ENCODE data around the gene ACBD6. TPM values are rescaled to one million over a fixed set of nuclear protein-coding genes. Genes with fewer than 3 reads are reported as not detected.

Gene ACBD6
- total and polyA plus RNA-seq, 10 of the 15 experiments (the other 5 are each of a cell fraction or from before 2014, with no cell fraction given): 15.0 to 67.3 (median 55.0) TPM

DNA sequence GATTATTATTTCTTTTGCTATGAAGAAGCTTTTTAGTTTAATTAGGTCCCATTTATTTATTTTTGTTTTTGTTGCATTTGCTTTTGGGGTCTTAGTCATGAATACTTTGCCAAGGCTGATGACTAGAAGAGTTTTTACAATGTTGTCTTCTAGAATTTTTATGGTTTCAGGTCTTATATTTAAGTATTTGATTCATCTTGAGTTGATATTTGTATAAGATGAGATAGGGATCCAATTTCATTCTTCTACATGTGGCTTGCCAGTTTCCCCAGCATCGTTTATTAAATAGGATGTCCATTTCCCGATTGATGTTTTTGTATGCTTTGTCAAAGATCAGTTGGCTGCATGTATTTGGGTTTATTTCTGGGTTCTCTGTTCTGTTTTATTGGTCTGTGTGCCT lies 8.5 kb upstream of the ACBD6 start (continued):
- TF ChIP-seq, protein P1, sequence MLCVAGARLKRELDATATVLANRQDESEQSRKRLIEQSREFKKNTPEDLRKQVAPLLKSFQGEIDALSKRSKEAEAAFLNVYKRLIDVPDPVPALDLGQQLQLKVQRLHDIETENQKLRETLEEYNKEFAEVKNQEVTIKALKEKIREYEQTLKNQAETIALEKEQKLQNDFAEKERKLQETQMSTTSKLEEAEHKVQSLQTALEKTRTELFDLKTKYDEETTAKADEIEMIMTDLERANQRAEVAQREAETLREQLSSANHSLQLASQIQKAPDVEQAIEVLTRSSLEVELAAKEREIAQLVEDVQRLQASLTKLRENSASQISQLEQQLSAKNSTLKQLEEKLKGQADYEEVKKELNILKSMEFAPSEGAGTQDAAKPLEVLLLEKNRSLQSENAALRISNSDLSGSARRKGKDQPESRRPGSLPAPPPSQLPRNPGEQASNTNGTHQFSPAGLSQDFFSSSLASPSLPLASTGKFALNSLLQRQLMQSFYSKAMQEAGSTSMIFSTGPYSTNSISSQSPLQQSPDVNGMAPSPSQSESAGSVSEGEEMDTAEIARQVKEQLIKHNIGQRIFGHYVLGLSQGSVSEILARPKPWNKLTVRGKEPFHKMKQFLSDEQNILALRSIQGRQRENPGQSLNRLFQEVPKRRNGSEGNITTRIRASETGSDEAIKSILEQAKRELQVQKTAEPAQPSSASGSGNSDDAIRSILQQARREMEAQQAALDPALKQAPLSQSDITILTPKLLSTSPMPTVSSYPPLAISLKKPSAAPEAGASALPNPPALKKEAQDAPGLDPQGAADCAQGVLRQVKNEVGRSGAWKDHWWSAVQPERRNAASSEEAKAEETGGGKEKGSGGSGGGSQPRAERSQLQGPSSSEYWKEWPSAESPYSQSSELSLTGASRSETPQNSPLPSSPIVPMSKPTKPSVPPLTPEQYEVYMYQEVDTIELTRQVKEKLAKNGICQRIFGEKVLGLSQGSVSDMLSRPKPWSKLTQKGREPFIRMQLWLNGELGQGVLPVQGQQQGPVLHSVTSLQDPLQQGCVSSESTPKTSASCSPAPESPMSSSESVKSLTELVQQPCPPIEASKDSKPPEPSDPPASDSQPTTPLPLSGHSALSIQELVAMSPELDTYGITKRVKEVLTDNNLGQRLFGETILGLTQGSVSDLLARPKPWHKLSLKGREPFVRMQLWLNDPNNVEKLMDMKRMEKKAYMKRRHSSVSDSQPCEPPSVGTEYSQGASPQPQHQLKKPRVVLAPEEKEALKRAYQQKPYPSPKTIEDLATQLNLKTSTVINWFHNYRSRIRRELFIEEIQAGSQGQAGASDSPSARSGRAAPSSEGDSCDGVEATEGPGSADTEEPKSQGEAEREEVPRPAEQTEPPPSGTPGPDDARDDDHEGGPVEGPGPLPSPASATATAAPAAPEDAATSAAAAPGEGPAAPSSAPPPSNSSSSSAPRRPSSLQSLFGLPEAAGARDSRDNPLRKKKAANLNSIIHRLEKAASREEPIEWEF (IDR thresholded peaks at IDR 0.05; ENCODE audit: insufficient replicate concordance, low read depth, low read length): no peak

DNA sequence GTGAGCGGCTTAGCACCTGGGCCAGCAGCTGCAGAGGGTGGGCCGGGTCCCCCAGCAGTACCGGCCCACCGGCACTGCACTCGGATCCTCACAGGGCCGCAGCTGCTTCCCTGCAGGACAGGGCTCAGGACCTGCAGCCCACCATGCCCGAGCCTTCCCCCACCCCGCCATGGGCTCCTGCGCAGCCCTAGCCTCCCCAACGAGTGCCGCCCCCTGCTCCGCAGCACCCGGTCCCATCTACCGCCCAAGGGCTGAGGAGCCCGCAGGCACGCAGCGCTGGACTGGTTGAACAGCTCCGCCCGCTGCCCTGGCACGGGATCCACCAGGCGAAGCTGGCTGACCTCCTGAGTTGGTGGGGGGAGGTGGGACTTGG lies 6.3 kb upstream of the ACBD6 start:
- Histone ChIP-seq H3K9me3 (replicated peaks; ENCODE audit: control insufficient read depth, insufficient read depth, low read length) (no peaks in the 10 kb centered on the region; the same call in 1 of the 3 replicates), H4K20me1 (ENCODE audit: control insufficient read depth, insufficient read depth) (no peaks in the 10 kb centered on the region), H2AFZ (ENCODE audit: control insufficient read depth, low read depth, low read length) (no peak overlapping the region), H3K79me2 (ENCODE audit: control insufficient read depth, insufficient read depth, low read length) (no peaks in the 10 kb centered on the region), H3K4me2 (ENCODE audit: control insufficient read depth, insufficient read depth) (no peak overlapping the region), H3K27ac (ENCODE audit: control insufficient read depth, insufficient read depth) (no peak overlapping the region), H3K4me3 (no peak overlapping the region), H3K4me1 (ENCODE audit: control insufficient read depth, insufficient read depth, low read length) (no peaks in the 10 kb centered on the region), H3K27me3 (replicated peaks in 1 of 2; ENCODE audit: control insufficient read depth in 2 of 2, insufficient read depth in 2 of 2, low read length in 1 of 2) (no peaks in the 10 kb centered on the region), H3K36me3 (ENCODE audit: control insufficient read depth in 2 of 2, insufficient read depth in 2 of 2, low read length in 1 of 2) (no peaks in the 10 kb centered on the region), H3K9ac (ENCODE audit: control insufficient read depth, insufficient read depth, low read length) (no peak overlapping the region)
- DNase-seq (ENCODE audit: low read depth, low spot score) (no peak), FAIRE-seq (no peak), ATAC-seq (no peak)
- RAD21 ChIA-PET (ENCODE audit: unreplicated experiment): no interaction called here
- no TSS peak for BruUV-seq (replicated peaks)
- POLR2A ChIA-PET: no interaction called here
- WGBS (ENCODE audit: insufficient coverage, insufficient replicate concordance, low lambda C conversion rate, missing lambda C conversion rate): 78% methylated on average over 14 of the region's 21 CpGs
- in situ Hi-C loops (cut with MboI): no loop called here
- SMC1A ChIA-PET (ENCODE audit: uncharacterized antibody, unreplicated experiment): interaction anchor here (0.7 kb wide), 1 partner anchor 644 kb away, joined by 3 read pairs; no protein-coding TSS in a partner anchor
- CTCF ChIA-PET: interaction anchor here (1.0 to 1.7 kb wide), 2 partner anchors 20 to 354 kb away, joined by 3 to 9 read pairs; no protein-coding TSS in a partner anchor
- intact Hi-C loops (cut with micrococcal nuclease; ENCODE audit: unreplicated experiment): no loop called here
- TF ChIP-seq RELA (IDR thresholded peaks at IDR 0.05; ENCODE audit: borderline replicate concordance, partially characterized antibody) (no peak), CBX5 (IDR thresholded peaks at IDR 0.05; ENCODE audit: low read depth) (no peak), DPF2 (IDR thresholded peaks at IDR 0.05) (no peak), SIX5 (IDR thresholded peaks at IDR 0.05; ENCODE audit: low read depth, low read length, severe bottlenecking) (no peak), CEBPB (IDR thresholded peaks at IDR 0.05; ENCODE audit: borderline replicate concordance in 1 of 2, low read depth in 2 of 2, low read length in 2 of 2) (no peak), ETV6 (conservative IDR thresholded peaks at IDR 0.05 in 1 of 2, IDR thresholded peaks at IDR 0.05 in 1 of 2; ENCODE audit: borderline replicate concordance in 1 of 2, low read depth in 1 of 2) (no peak), IKZF1 (conservative IDR thresholded peaks at IDR 0.05) (no peak), PML (IDR thresholded peaks at IDR 0.05; ENCODE audit: low read length) (no peak), SMAD5 (IDR thresholded peaks at IDR 0.05; ENCODE audit: low read depth) (no peak), EGR1 (IDR thresholded peaks at IDR 0.05; ENCODE audit: borderline replicate concordance in 1 of 2, low read depth in 2 of 2, low read length in 2 of 2) (no peak)
- TF ChIP-seq, protein P2, sequence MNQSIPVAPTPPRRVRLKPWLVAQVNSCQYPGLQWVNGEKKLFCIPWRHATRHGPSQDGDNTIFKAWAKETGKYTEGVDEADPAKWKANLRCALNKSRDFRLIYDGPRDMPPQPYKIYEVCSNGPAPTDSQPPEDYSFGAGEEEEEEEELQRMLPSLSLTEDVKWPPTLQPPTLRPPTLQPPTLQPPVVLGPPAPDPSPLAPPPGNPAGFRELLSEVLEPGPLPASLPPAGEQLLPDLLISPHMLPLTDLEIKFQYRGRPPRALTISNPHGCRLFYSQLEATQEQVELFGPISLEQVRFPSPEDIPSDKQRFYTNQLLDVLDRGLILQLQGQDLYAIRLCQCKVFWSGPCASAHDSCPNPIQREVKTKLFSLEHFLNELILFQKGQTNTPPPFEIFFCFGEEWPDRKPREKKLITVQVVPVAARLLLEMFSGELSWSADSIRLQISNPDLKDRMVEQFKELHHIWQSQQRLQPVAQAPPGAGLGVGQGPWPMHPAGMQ (IDR thresholded peaks at IDR 0.05; ENCODE audit: borderline replicate concordance): no peak

All from GM12878 (cell line).